ENCODE data around the gene TFDP1.

- TF ChIP-seq CTCF (IDR thresholded peaks at IDR 0.05), result no peak
- TF ChIP-seq POLR2A (IDR thresholded peaks at IDR 0.05), result no peak
Observed at GRCh38 chr13:113669755-113670341, 85.3 kb downstream of the TFDP1 start.
